ENCODE measurements around the gene XRCC4.

GRCh38 chr5:83169571-83170337, 92.4 kb downstream of the XRCC4 start:
- no peak for TF ChIP-seq CTCF (IDR thresholded peaks at IDR 0.05; ENCODE audit: insufficient read depth, low read depth, low read length)
- TF ChIP-seq EZH2 (IDR thresholded peaks at IDR 0.05; ENCODE audit: insufficient read depth, low read length), result no peak

All from astrocyte (in vitro differentiated cells and primary cell).